GM18520 (cell line): Measurements from ENCODE around the gene MRAS.
"Not testable (repeated sequence)": the region's sequence is repeated elsewhere in the genome, so short reads cannot be mapped to it uniquely, and the experiment has no call there.

Experiments used
- ATAC-seq: cut with Tn5 transposase; IDR thresholded peaks from one replicate; pipeline ENCODE4 v1.9.1; 2021; ENCODE audit not compliant: unreplicated experiment

Gene MRAS

DNA sequence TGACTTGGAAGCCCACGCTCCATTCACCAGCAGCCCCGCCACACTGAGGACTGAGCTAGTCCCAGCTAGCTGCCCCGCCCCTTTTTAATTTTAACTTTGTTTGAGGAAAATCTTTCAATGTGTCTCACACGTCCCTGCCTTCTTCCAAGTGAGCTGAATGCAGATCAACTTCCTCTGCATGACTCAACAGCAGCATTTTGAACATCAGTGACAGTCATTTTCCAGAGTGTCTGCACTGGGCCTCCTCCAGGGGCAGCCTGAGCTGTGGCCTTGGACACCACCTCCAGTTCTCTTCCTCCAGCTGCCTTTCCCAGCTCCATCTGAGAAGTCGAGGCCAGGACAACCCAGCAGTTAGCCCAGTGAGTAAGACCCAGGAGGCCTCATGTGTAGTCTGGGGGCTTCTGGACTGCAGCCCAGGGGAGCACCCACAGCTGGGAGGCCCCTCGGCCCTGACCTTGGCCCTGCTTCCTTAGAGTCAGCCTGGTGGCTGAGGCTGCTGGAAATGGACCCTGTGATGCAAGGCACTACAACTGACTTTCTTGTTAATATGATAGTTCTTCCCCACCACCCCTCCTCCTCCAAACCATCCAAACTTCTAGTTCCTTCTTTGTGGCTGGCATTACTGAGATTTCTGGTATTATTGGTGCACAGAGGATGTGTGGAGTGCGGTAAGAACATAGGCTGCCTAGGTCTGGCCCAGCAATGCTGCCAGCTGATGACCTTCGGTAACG, 64.6 kb downstream of the MRAS start:
- ATAC-seq = no peak

DNA sequence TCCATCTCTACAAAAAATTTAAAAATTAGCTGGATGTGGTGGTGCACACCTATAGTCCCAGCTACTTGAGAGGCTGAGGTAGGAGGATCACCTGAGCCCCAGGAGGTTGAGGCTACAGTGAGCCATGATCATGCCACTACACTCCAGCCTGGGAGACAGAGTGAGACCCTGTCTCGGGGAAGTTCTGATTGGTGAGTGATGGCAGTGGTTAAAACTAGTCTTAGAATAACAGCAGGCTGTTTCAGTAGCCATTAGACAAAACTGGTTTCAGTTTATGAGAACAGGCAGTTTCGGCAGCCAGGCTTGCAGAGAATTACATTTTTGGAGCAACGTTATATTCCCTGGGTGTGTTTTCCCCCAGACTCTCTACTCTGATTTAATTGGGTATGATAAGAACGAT, 67.9 kb downstream of the MRAS start:
- not testable (repeated sequence) for ATAC-seq

DNA sequence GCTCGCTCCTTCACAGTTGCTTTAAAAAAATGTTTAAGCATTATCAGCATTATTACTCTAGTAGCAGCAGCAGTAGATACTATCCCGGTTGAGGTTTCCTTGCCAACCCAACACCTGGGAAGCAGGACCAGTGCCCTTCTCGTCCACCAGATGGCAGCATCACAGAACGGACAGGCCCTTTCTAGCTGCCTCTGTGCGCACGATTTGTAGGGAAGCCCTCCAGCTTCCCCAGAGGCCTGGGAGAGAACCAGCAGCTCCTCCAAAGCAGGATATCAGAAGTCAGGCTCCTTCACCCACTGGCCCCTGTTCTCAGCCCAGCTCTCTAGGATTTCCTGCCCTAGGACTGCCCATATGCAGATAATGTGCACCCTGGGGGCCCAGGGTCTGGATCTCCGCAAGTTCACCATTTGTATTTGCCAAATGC, 69.2 kb downstream of the MRAS start:
- ATAC-seq = no peak

DNA sequence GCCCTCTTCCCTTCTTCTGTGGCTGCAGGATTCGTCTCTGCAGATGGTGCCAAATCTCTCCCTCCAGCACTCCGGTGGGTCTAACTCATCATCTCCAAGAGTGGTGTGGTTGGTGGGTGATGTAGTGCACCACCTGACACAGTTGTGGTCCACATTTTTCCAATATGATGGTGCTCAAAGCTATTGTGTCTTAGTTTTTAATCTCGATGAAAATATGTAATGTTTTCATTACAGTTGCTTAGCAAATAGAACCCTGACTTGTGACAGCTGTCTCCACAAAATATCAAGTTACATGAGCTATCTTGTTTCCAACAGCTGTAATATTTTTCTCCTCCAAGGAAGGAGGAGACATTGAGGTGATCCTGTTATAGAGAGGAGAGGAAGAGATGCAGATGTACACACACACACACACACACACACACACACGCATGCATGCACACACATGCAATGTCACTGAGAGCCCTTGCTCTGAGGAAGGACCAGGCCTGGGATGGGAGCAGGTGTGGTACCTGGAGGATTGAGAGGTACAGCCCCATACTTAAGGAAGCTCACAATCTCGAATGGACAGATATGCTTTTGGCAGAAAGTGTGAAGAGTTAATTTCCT, 70.3 kb downstream of the MRAS start:
- no peak for ATAC-seq

DNA sequence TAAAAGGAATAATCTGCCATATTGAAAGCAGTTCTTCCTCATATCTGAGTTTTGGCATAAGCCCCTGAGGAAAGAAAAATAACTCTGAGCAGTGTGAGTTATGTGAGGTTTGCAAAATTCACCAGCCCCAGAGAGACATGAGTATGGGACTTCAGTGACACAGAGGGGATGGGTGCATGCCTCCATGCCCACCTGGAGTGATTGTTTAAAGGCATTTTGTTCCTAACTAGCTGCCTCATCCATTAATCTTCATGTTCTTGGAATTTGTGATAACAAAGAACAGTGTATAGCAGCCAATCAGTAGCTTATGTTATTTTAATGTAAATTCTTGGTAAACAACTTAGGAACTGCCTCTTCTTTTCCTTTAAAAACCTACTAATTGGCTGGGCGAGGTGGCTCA, 74.9 kb downstream of the MRAS start:
- no peak for ATAC-seq

DNA sequence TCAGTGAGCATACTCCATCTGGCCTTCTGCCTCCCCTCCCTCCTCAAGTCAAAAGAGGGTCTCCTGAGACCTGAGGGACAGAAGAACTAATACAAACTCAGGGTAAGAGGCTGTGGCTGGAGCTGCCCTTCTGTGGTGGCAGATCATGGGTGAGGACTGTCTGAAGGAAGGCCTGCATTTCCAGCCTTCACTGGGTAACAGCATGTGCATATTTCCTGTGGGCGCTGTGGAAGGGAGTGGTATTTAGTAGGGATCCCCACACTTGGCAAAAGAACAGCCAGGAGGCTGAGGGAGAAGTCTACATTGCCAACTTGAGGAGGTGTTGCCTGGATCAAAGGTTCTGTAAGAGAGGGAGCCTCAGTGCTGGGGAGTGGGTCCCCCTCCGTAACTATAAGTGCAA, 75.9 kb downstream of the MRAS start:
- no peak for ATAC-seq

DNA sequence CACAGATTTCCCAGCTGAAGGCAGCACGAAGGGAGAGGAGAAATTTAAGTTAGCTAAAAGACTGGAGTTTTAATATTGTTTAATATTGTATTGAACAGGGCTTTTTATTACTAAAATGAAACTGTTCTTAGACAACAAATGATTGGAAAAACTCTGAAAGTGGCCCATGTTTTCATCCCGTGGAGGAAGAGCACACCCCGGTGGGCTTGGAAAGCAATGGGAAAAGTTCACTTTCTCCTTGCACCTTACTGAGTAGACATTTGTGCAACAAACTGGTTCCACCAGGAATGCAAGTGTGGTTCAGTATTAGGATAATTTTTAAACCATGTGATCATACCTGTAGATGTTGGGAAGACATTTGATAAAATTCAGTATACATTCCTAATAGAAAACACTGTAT, 77.8 kb downstream of the MRAS start:
- no peak for ATAC-seq

DNA sequence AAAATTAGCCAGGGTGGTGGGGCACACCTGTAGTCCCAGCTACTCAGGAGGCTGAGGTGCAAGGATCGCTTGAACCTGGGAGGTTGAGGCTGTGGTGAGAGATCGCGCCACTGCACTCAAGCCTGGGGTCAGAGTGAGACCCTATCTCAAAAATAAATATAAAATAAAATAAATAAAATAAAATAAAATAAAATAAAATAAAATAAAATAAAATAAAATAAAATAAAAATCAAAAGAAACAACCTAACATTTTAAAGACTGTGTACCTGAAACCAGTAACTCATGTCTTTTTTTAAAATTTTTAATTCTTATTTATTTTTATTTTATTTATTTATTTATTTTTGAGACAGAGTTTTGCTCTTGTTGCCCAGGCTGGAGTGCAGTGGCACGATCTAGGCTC, 78.4 kb downstream of the MRAS start:
- not testable (repeated sequence) for ATAC-seq

DNA sequence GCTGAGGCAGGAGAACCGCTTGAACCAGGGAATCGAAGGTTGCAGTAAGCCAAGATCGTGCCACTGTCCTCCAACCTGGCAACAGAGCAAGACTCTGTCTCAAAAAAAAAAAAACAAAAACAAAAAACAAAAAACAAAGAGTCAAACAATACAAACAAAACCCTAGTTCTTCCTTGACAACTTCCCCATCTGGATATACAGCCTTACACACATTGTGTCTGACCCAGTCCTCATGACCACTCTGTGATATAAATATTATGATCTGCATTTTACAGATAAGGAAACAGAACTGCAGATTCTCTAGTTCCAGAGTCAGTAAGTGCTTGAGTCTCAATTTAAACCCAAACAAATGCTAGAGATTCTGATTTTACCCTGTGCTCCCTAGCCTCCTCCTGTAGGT, 81.3 kb downstream of the MRAS start:
- ATAC-seq = no peak

DNA sequence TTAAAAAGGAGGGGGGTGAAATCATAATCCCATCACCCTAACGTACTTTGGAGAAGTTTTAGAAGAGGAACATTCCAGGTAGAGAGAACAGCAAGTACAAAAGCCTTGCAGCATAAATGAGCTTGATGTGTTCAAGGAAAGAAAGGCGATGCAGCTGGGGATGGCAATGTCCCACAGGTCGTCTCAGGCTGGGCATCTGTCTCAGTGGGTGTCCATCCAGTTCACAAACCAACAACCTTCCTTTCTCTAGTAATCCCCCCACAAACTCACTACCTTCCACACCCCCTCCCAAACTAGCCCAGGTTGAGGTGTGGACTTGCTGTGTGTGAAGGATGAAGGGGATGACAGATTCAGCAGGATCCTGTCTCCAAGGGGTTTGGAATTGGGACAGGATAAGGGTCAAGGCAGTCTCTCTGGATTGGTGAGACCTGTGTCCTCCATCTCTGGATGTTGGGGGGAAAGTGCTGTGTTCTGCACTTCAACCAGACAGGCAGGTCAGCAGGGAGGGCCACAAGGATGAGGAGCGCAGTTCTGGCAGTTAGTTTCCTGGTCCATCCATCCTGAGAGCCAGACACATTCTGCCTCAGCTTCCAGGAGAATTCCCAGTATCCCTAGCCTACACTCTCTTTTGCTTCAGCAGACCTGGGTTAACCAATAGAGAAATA, 84.3 kb downstream of the MRAS start:
- no peak for ATAC-seq

DNA sequence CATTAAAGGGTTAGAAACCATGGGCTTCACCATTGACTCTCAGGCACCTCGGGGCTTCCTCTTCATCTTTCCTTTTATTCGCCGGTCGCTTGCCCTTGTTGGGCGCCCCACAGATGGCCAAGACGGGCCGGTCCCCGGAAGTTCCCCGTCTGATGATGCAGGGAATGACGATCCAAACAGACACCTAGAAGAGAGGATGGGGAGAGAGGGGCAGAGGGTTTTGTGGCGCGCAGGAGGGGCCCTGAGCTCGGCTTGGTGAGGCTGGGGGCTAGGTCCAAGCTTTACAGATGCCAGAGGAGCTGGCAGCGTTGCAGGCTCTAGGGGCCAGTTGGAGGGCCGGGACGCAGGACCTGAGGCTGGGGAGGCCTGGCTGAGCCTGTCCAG, 85.5 kb downstream of the MRAS start:
- no peak for ATAC-seq

DNA sequence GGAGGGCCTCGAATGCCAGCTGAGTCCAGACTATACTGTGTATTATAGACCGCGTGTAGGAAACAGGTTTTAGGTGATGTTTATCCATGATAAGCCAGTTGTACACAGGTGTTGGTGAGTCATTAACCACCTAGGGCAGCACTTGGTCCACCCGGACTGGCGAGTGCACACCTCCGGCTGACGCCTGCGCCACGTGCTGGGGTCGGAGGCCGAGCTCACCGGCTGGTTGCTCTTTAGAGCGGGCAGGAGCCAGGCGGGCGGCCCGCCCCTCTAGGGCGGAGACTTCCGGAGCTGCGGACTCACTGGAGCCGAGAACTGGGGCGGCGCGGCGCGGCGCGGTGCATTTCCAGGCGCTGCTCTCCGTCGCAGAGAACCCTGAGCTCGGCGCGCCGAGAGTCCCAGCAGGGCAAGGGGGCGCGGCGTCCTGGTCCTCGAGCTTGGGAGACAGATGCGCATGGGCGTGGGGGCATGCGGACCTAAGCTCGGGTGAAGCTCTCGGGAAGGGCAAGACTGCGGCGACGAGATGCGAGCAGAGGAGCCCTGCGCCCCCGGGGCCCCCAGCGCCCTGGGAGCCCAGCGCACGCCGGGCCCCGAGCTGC, 86.0 kb downstream of the MRAS start, which contains the start of gene ESYT3:
ESYT3 (plus strand) TSS at position 341 of the 599 bp plus-strand sequence; CDS start at position 524, 183 bp downstream.
- ATAC-seq = no peak

DNA sequence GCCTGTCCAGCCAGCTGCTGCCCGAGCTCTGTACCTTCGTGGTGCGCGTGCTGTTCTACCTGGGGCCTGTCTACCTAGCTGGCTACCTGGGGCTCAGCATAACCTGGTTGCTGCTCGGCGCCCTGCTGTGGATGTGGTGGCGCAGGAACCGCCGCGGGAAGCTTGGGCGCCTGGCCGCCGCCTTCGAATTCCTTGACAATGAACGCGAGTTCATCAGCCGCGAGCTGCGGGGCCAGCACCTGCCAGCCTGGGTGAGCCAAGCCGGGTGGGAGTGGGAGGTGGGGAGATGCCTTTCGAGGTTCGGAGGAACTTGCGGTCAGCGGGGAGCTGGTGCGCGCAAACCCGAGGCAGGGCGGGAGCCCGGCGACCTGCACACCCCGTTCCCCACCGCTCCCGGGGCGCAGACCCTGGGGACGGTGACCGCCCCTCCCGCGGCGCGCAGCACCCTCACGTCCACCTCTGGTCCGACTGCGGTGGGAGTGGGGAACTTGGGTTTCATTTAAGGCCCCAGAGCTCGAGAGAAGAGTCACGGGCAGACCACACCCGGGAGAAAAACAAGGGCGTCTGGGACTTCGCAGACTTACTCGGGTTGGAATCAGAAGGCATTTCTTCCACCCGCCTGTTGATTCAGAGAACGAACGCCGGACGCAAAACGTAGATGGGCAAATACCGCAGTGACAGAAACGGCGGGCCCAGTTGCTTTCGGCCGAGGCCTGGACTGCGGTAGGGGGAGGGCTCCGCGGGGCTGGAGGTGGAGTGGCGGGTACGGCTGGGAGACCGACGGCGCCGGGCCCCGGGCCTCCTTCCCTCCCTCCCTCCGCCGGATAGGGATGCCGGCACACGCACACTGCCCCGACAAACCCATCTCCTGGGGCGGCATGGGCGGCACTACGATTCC, 86.7 kb downstream of the MRAS start:
- no peak for ATAC-seq

DNA sequence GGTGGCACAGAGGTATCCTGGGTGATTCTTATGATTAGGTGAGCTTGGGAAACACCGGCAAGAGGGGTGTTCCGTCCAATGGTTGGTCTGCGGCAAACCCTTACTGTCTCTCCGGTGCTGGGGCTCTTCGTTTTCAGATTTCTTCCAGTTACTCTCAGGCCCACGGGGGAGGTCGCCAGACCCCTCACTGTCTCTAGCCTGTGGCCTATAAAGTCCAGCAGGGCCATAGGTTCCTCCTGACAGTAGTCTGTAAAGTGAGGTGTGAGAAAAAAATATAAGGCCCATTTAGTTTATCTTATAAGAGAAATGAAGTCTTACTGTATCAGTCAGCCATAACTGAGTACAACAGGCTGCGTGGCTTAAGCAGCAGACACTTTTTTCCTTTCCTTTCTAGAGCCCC, 87.5 kb downstream of the MRAS start:
- no peak for ATAC-seq

DNA sequence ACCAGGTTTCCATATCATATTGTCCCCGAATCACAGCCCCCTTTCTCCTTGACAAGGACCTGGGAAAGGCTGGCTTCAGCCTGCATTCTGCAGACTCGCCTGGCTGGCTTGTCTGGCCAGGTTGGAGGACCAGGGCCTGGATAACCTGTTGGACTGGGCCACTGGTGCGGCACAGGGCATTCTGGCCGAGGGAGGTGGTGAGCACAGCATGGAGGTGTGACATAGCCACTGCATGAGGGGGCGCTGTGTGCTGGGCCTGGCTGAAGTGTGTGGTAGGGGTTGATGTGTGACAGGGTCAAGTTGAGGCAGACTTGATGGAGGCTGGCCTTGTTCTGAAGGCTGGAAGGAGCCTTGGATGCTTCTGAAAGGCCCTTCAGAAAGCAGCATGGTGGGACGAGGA, 88.9 kb downstream of the MRAS start:
- ATAC-seq = no peak

DNA sequence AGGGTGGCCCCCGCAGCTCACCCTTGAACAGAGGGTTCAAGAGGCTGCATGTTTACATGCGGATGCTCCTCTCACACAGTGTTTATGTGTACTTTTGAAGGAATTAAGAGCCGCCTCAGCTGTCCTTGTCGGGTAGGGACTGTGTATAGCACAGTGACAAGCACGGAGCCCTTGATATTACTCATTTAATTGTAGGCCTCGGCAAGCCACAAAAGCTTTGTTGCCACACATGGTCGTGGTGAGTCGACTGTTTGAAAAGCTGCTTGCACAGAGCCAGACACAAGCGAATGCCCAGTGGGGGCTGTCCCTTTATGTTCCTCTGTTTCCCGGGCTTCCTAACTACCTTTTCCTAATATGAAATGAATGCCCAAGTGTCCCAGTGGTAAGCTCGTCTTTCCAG, 90.5 kb downstream of the MRAS start:
- no peak for ATAC-seq

DNA sequence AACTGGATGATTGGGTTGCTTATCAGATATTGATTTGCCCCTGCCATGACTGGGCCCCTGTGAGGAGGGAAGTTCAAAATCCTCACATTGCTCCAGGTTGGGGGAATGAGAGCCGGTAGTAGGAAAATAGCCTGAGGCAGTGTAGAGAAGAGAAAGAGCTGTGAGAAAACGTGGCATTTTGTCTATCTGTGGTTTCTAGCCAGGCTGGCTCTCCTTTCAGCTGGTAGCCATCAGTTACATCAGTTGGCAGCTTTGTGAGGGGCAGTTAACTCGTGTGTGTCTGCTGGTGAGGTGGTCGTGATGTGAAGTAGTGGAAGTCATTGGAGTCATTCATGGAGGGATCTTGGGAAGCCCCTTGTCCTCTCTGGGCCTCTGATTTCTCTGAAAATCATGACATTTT, 91.3 kb downstream of the MRAS start:
- no peak for ATAC-seq

DNA sequence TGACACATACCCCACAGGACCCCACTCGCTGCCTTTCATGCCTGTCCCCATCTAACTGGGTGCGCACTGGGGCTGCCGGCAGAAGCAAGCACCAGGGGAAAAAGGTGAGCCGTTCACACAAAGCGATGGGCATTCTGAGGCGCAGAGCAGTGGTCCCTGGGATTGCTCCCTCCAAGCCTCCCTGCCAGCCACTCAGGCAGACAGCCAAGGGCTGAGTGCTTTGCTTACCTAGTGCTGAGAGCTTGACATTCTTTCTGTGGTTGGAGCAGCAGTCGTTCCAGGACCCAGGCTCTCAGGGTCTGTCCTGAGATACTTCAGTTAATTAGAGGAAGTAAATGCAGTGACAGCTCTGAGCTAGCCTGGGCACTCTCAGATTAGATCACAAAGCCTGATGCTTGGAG, 91.7 kb downstream of the MRAS start:
- ATAC-seq = no peak

DNA sequence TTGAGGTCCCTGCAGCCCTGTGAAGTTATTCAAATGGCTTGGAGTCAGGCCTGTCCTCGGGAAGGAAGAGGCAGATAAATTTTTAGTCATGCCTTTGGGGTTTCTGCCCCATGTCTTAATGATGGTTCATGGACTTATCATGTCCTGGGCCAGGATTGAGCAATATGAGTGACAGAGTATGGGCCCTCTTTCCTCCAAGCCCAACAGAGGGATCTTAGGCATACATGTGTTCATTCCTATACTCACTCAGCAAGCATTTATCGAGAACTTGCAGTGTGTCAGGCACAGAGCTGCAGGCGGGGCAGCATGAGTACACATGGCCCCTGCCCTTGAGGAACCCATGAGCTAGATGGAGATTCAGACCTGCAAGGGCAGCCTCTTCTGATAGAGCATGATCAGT, 92.2 kb downstream of the MRAS start:
- no peak for ATAC-seq

DNA sequence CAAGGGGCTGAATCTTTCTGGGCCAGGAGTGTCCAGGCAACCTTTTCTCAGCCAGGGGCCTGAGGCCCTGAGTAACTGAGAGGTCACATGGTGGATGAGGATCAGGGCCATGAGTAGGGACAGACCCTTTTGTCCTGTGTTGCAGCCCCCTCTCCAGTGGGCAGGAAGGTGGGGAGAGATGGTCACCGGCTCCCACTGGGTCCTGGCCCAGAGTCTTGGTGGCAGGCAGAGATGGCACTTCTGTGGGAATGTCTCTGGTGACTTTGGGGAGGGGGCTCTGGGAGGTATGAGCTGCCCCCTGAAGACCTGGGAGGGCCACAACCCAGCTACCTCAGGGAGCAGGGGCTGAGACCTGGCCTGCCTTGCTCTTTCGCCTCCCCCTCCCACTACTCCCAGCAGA, 92.9 kb downstream of the MRAS start:
- no peak for ATAC-seq

DNA sequence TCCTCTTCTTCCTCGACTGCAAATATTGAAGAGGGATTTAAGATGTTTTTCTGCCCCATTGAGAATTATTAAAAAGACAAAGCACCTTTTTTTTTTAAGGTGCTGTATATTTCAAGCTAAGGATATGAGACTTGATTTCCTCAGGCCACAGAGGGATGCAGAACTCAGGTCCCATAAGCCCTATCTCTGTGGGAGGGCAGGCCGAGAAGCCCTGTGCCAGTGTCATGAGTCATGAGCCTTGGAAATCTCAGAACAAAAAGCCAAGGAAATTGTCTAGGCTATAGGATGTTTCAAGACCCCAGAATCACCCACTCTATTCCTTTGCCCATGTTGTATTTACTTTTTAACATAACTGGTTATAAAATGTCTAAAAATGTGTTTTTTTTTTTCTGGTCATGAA, 93.4 kb downstream of the MRAS start:
- no peak for ATAC-seq
